ENCODE results near the gene IL10RB. TPM values are rescaled to one million over a fixed set of nuclear protein-coding genes. Genes with fewer than 3 reads are reported as not detected.

Gene IL10RB
- total and polyA plus RNA-seq, 2 of the 13 experiments (the other 11 are each of a cell fraction or from before 2014, with no cell fraction given), result 17.4 to 18.2 TPM

DNA sequence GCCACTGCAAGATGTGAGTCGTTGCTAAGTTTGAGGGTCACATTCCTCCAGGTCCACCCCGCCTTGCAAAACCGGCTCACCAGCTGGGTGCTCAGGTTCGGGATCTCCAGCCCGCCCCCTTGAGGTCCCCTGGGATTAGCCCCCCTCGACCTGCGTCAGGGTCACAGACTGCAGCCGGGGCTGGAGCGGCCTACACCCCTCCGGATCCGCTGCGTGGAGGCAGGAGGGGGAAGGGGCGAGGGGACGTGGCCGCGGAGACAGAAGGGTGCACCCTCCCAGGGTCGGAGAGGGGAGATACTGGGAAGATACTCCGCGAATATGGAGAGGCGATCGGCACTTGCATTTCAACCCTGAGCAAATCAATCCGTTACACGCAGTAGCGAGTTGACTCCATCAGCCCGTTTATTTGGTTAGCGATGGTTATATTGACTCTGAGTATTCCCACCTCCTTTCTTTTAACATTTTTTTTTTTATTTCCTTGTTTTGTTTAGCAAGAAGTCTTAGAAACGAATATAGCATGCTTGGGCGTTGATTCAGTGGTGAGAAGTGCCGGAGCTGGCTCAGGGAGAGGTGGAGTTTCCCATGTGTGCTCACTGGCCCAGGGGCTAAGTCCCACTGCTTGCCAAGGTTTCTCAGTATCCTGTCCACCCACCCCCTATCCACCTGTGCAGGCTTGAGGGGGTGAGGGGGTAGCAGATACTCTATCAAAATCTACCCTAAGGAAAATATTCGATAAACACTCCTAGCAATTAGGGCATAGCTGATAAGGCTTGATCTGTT lies 35.4 kb upstream of the IL10RB start (continued):
- peak; percentile 58; the same call in 1 of the 2 replicates for TF ChIP-seq ZNF780A (CRISPR knock-in tag; IDR thresholded peaks at IDR 0.05)
- TF ChIP-seq ZNF7 (CRISPR knock-in tag; IDR thresholded peaks at IDR 0.05), result no peak
- TF ChIP-seq, protein P1, sequence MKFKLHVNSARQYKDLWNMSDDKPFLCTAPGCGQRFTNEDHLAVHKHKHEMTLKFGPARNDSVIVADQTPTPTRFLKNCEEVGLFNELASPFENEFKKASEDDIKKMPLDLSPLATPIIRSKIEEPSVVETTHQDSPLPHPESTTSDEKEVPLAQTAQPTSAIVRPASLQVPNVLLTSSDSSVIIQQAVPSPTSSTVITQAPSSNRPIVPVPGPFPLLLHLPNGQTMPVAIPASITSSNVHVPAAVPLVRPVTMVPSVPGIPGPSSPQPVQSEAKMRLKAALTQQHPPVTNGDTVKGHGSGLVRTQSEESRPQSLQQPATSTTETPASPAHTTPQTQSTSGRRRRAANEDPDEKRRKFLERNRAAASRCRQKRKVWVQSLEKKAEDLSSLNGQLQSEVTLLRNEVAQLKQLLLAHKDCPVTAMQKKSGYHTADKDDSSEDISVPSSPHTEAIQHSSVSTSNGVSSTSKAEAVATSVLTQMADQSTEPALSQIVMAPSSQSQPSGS (CRISPR knock-in tag; IDR thresholded peaks at IDR 0.05), result no peak
- TF ChIP-seq, protein P2, sequence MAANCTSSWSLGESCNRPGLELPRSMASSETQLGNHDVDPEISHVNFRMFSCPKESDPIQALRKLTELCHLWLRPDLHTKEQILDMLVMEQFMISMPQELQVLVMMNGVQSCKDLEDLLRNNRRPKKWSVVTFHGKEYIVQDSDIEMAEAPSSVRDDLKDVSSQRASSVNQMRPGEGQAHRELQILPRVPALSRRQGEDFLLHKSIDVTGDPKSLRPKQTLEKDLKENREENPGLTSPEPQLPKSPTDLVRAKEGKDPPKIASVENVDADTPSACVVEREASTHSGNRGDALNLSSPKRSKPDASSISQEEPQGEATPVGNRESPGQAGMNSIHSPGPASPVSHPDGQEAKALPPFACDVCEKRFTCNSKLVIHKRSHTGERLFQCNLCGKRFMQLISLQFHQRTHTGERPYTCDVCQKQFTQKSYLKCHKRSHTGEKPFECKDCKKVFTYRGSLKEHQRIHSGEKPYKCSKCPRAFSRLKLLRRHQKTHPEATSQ (CRISPR knock-in tag; IDR thresholded peaks at IDR 0.05; ENCODE audit: borderline replicate concordance), result no peak
- TF ChIP-seq ZNF10 (CRISPR knock-in tag; IDR thresholded peaks at IDR 0.05; ENCODE audit: borderline replicate concordance, low read depth), result no peak
- TF ChIP-seq ZNF564 (CRISPR knock-in tag; IDR thresholded peaks at IDR 0.05), result no peak
- TF ChIP-seq NFE2L2 (IDR thresholded peaks at IDR 0.05; ENCODE audit: low read length), result no peak
- no peak for TF ChIP-seq ZNF430 (CRISPR knock-in tag; IDR thresholded peaks at IDR 0.05)
- TF ChIP-seq, protein P3, sequence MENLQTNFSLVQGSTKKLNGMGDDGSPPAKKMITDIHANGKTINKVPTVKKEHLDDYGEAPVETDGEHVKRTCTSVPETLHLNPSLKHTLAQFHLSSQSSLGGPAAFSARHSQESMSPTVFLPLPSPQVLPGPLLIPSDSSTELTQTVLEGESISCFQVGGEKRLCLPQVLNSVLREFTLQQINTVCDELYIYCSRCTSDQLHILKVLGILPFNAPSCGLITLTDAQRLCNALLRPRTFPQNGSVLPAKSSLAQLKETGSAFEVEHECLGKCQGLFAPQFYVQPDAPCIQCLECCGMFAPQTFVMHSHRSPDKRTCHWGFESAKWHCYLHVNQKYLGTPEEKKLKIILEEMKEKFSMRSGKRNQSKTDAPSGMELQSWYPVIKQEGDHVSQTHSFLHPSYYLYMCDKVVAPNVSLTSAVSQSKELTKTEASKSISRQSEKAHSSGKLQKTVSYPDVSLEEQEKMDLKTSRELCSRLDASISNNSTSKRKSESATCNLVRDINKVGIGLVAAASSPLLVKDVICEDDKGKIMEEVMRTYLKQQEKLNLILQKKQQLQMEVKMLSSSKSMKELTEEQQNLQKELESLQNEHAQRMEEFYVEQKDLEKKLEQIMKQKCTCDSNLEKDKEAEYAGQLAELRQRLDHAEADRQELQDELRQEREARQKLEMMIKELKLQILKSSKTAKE (CRISPR knock-in tag; IDR thresholded peaks at IDR 0.05; ENCODE audit: borderline replicate concordance), result peak; percentile 48; the same call in 1 of the 2 replicates
- TF ChIP-seq CREM (IDR thresholded peaks at IDR 0.05), result no peak
- no peak for TF ChIP-seq CREM (CRISPR knock-in tag; IDR thresholded peaks at IDR 0.05)
- TF ChIP-seq NBN (conservative IDR thresholded peaks at IDR 0.05), result no peak
- TF ChIP-seq SRSF9 (IDR thresholded peaks at IDR 0.05; ENCODE audit: borderline replicate concordance, insufficient read depth, low read depth, low read length, poor library complexity, severe bottlenecking), result no peak
- no peak for TF ChIP-seq ZNF34 (CRISPR knock-in tag; IDR thresholded peaks at IDR 0.05; ENCODE audit: borderline replicate concordance)
- TF ChIP-seq SIN3A (IDR thresholded peaks at IDR 0.05; ENCODE audit: borderline replicate concordance, low read depth, low read length), result 0 out of 2 replicates have a peak, but pooled peaks have one; percentile 12
- no peak for TF ChIP-seq NONO (IDR thresholded peaks at IDR 0.05)
- 0 out of 2 replicates have a peak, but pooled peaks have one; percentile 58 for TF ChIP-seq NONO (CRISPR knock-in tag; conservative IDR thresholded peaks at IDR 0.05)
- TF ChIP-seq ZKSCAN1 (IDR thresholded peaks at IDR 0.05; ENCODE audit: low read length), result no peak
- TF ChIP-seq, protein P4, sequence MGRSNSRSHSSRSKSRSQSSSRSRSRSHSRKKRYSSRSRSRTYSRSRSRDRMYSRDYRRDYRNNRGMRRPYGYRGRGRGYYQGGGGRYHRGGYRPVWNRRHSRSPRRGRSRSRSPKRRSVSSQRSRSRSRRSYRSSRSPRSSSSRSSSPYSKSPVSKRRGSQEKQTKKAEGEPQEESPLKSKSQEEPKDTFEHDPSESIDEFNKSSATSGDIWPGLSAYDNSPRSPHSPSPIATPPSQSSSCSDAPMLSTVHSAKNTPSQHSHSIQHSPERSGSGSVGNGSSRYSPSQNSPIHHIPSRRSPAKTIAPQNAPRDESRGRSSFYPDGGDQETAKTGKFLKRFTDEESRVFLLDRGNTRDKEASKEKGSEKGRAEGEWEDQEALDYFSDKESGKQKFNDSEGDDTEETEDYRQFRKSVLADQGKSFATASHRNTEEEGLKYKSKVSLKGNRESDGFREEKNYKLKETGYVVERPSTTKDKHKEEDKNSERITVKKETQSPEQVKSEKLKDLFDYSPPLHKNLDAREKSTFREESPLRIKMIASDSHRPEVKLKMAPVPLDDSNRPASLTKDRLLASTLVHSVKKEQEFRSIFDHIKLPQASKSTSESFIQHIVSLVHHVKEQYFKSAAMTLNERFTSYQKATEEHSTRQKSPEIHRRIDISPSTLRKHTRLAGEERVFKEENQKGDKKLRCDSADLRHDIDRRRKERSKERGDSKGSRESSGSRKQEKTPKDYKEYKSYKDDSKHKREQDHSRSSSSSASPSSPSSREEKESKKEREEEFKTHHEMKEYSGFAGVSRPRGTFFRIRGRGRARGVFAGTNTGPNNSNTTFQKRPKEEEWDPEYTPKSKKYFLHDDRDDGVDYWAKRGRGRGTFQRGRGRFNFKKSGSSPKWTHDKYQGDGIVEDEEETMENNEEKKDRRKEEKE (IDR thresholded peaks at IDR 0.05), result no peak
- no peak for TF ChIP-seq ZNF615 (CRISPR knock-in tag; IDR thresholded peaks at IDR 0.05; ENCODE audit: borderline replicate concordance)
- no peak for TF ChIP-seq JUND (CRISPR knock-in tag; IDR thresholded peaks at IDR 0.05)
- TF ChIP-seq ATAD3A (CRISPR knock-in tag; IDR thresholded peaks at IDR 0.05), result no peak
- TF ChIP-seq ZNF335 (CRISPR knock-in tag; IDR thresholded peaks at IDR 0.05), result no peak
- TF ChIP-seq THAP11 (CRISPR knock-in tag; IDR thresholded peaks at IDR 0.05), result no peak
